DND-41 (cell line): ENCODE results near the gene GABRG3.

Source experiments
- ATAC-seq: fragments of 200-7000 bp; cut with Tn5 transposase; 3 replicates; pipeline ENCODE4 v1.9.1; 2021; ENCODE audit warnings: low read depth; ENCODE audit not compliant: insufficient read depth
- DNase-seq: peaks from one replicate; pipeline ENCODE4 v3.0.0-alpha.2; 2020
- H2AFZ ChIP-seq: 2 replicates; pipeline ENCODE4 v1.6.0; 2012; ENCODE audit warnings: low read depth, low read length
- H3K27ac ChIP-seq: 2 replicates; pipeline ENCODE4 v1.5.1; 2012; ENCODE audit warnings: low read length, inconsistent platforms
- H3K27me3 ChIP-seq: fragments of 200-600 bp; sonication (generic); 2 replicates; pipeline ENCODE4 v1.6.0; 2012; ENCODE audit warnings: low read length, mild to moderate bottlenecking, inconsistent platforms; ENCODE audit not compliant: insufficient read depth, poor library complexity
- H3K36me3 ChIP-seq: 2 replicates; pipeline ENCODE4 v1.5.1; 2012; ENCODE audit warnings: low read length, inconsistent platforms; ENCODE audit not compliant: insufficient read depth
- H3K4me1 ChIP-seq: 2 replicates; pipeline ENCODE4 v1.5.1; 2012; ENCODE audit warnings: mild to moderate bottlenecking, low read length; ENCODE audit not compliant: insufficient read depth
- H3K4me2 ChIP-seq: 2 replicates; pipeline ENCODE4 v1.6.0; 2012; ENCODE audit warnings: mild to moderate bottlenecking, moderate library complexity, low read length, inconsistent platforms; ENCODE audit not compliant: insufficient read depth
- H3K4me3 ChIP-seq, 2 experiments: fragments of 200-600 bp in 1 of 2; shearing (Covaris generic) in 1 of 2; 2 replicates each; pipeline ENCODE4 v1.5.1; 2012 to 2016; ENCODE audit warnings: inconsistent platforms in 2 of 2, low read length in 2 of 2, mild to moderate bottlenecking in 2 of 2, low read depth in 1 of 2, moderate library complexity in 1 of 2
- H3K79me2 ChIP-seq: 2 replicates; pipeline ENCODE4 v1.6.0; 2012; ENCODE audit warnings: low read length, inconsistent platforms; ENCODE audit not compliant: insufficient read depth
- H3K9ac ChIP-seq: 2 replicates; pipeline ENCODE4 v1.6.0; 2012; ENCODE audit warnings: low read depth, mild to moderate bottlenecking, inconsistent platforms, low read length, moderate library complexity
- H3K9me3 ChIP-seq: 2 replicates; pipeline ENCODE4 v1.5.1; 2012; ENCODE audit warnings: low read length, moderate library complexity, mild to moderate bottlenecking, inconsistent platforms; ENCODE audit not compliant: insufficient read depth, severe bottlenecking
- H4K20me1 ChIP-seq: 2 replicates; pipeline ENCODE4 v1.6.0; 2012; ENCODE audit warnings: low read length; ENCODE audit not compliant: insufficient read depth
- EZH2 ChIP-seq: IDR thresholded peaks from 3 replicates; pipeline ENCODE4 v1.6.1; 2012; ENCODE audit warnings: borderline replicate concordance, low read depth, mild to moderate bottlenecking, moderate library complexity, low read length, inconsistent platforms; ENCODE audit not compliant: severe bottlenecking
- TF ChIP-seq, protein P1 (sequence below): IDR thresholded peaks from 2 replicates; pipeline ENCODE4 v1.5.1; 2012; ENCODE audit warnings: borderline replicate concordance, low read length, moderate library complexity, mild to moderate bottlenecking; ENCODE audit not compliant: poor library complexity, severe bottlenecking; ENCODE audit errors: extremely low read depth

Gene GABRG3

DNA sequence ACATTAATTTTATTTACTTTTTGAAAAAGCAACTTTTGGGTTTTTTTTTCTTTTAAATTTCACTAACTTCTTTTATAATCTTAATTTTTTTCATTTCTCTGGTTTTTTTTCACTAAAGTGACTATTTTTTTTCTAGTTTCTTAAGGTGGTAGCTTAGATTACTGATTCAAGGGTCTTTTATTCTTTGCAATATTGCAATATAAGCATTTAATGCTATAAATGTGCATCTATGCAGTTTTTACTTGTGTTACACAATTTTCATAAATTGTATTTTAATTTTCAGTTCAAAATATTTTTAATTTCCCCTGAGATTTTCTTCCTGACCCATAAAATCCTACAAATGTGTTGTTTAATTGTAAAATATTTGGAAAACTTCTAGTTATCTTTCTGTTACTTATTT is 535.8 kb downstream of the GABRG3 start:
- no peaks in the 10 kb centered on the region for H3K4me1 ChIP-seq
- no peak overlapping the region for H2AFZ ChIP-seq
- H3K4me3 ChIP-seq = no peak overlapping the region
- H3K9ac ChIP-seq = no peak overlapping the region
- H4K20me1 ChIP-seq = no peaks in the 10 kb centered on the region
- DNase-seq (no peak), ATAC-seq (no peak)
- no peaks in the 10 kb centered on the region for H3K79me2 ChIP-seq
- TF ChIP-seq, protein P1, sequence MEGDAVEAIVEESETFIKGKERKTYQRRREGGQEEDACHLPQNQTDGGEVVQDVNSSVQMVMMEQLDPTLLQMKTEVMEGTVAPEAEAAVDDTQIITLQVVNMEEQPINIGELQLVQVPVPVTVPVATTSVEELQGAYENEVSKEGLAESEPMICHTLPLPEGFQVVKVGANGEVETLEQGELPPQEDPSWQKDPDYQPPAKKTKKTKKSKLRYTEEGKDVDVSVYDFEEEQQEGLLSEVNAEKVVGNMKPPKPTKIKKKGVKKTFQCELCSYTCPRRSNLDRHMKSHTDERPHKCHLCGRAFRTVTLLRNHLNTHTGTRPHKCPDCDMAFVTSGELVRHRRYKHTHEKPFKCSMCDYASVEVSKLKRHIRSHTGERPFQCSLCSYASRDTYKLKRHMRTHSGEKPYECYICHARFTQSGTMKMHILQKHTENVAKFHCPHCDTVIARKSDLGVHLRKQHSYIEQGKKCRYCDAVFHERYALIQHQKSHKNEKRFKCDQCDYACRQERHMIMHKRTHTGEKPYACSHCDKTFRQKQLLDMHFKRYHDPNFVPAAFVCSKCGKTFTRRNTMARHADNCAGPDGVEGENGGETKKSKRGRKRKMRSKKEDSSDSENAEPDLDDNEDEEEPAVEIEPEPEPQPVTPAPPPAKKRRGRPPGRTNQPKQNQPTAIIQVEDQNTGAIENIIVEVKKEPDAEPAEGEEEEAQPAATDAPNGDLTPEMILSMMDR = no peak
- TF ChIP-seq EZH2 = no peak
- H3K36me3 ChIP-seq = no peaks in the 10 kb centered on the region
- H3K27ac ChIP-seq = no peak overlapping the region
- H3K27me3 ChIP-seq = no peaks in the 10 kb centered on the region
- H3K4me2 ChIP-seq = no peak overlapping the region
- H3K9me3 ChIP-seq = no peaks in the 10 kb centered on the region

DNA sequence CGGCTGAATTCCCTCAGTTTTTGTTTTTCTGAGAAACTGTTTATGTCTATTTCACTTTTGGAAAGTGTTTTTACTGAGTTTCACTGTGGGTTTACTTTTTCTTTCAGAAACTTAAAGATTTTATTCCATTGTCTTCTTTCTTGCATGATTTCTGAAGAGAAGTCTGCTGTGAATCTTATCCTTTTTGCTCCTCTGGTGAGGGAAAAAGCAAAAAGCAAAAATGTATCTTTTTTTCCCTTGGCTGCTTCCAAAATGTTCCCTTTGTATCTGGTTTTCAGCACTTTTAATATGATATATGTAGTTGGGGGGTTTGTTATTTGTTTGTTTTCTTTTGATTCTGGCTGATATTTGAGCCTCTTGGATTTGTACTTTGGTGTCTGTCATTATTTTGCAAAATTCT is 538.0 kb downstream of the GABRG3 start:
- H3K4me3 ChIP-seq = no peak overlapping the region
- H3K4me1 ChIP-seq = no peaks in the 10 kb centered on the region
- TF ChIP-seq, protein P1 = no peak
- TF ChIP-seq EZH2 = no peak
- no peak overlapping the region for H3K9ac ChIP-seq
- no peak overlapping the region for H3K27ac ChIP-seq
- H3K27me3 ChIP-seq = no peaks in the 10 kb centered on the region
- ATAC-seq = no peak
- DNase-seq = no peak
- no peaks in the 10 kb centered on the region for H3K79me2 ChIP-seq
- H3K9me3 ChIP-seq = no peaks in the 10 kb centered on the region
- no peaks in the 10 kb centered on the region for H4K20me1 ChIP-seq
- H3K4me2 ChIP-seq = no peak overlapping the region
- no peaks in the 10 kb centered on the region for H3K36me3 ChIP-seq
- H2AFZ ChIP-seq = no peak overlapping the region

DNA sequence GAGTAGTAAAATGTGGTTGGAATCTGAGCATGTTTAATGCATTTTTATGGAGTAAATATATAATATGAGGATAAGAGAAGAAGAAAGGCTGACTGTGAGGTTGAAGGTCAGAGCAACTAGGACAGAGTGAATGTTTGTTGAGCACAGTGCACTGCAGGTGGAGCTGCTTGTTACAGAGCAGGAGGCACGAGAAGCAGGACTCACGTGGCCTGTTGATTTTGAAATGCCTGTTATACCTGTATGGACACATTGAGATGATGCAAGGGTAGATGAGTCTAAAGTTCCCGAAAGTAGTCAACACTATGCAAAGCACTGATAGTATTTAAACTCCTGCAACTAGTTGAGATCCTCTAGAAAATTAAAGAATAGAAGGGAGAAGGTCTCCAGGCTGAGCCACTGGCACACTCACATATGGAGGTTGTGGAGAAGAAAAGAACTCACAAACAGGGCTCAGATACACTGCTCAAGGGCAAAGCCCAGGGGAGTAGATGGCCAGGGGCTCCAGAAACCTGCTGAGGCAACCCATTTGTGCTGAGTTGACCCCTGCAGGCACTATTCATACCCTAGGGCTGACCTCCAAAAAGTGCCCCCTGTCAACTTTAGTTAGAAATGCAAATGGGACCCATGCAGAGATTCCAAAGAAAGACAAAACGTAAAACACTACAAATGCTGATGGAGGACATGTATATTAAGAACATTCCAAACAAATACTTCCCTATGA is 541.5 kb downstream of the GABRG3 start:
- no peaks in the 10 kb centered on the region for H3K27me3 ChIP-seq
- no peaks in the 10 kb centered on the region for H3K4me1 ChIP-seq
- DNase-seq (no peak), ATAC-seq (no peak)
- no peaks in the 10 kb centered on the region for H3K79me2 ChIP-seq
- H3K4me2 ChIP-seq = no peak overlapping the region
- H2AFZ ChIP-seq = no peak overlapping the region
- H3K4me3 ChIP-seq = no peak overlapping the region
- no peaks in the 10 kb centered on the region for H3K36me3 ChIP-seq
- no peak overlapping the region for H3K9ac ChIP-seq
- no peaks in the 10 kb centered on the region for H4K20me1 ChIP-seq
- no peak overlapping the region for H3K27ac ChIP-seq
- TF ChIP-seq EZH2 = no peak
- TF ChIP-seq, protein P1 = no peak
- no peaks in the 10 kb centered on the region for H3K9me3 ChIP-seq

DNA sequence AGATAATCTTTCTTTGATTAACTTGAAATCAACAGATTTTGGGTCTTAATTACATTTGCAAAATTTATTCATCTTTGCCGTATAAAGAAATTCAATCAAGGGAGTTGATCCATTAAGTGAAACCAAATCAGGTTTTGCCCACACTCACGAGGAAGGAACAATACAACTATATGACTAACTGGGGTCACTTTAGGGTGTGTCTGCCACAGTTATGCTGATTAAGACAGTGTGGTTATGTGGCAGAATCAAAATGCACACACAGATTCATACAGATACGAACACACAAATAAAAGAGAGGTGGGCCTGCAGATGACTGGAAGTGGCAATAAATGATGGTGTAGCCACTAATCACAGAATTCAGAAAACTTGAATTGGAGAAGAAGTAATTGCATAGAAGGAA is 543.5 kb downstream of the GABRG3 start:
- H2AFZ ChIP-seq = no peak overlapping the region
- H3K4me3 ChIP-seq = no peak overlapping the region
- no peaks in the 10 kb centered on the region for H3K27me3 ChIP-seq
- ATAC-seq (no peak), DNase-seq (no peak)
- H3K27ac ChIP-seq = no peak overlapping the region
- no peak overlapping the region for H3K9ac ChIP-seq
- no peaks in the 10 kb centered on the region for H3K79me2 ChIP-seq
- H3K36me3 ChIP-seq = no peaks in the 10 kb centered on the region
- no peaks in the 10 kb centered on the region for H3K4me1 ChIP-seq
- TF ChIP-seq EZH2 = no peak
- TF ChIP-seq, protein P1 = no peak
- H4K20me1 ChIP-seq = no peaks in the 10 kb centered on the region
- no peaks in the 10 kb centered on the region for H3K9me3 ChIP-seq
- no peak overlapping the region for H3K4me2 ChIP-seq
